Amniotic stem cell (primary cell): ENCODE measurements around the gene ZXDB.
"Not testable (repeated sequence)": the region's sequence is repeated elsewhere in the genome, so short reads cannot be mapped to it uniquely, and the experiment has no call there.

Source experiments
- DNase-seq: peaks from one replicate; lab custom pipeline; 2025; lab: John Stamatoyannopoulos, UW

ZXDB gene

DNA sequence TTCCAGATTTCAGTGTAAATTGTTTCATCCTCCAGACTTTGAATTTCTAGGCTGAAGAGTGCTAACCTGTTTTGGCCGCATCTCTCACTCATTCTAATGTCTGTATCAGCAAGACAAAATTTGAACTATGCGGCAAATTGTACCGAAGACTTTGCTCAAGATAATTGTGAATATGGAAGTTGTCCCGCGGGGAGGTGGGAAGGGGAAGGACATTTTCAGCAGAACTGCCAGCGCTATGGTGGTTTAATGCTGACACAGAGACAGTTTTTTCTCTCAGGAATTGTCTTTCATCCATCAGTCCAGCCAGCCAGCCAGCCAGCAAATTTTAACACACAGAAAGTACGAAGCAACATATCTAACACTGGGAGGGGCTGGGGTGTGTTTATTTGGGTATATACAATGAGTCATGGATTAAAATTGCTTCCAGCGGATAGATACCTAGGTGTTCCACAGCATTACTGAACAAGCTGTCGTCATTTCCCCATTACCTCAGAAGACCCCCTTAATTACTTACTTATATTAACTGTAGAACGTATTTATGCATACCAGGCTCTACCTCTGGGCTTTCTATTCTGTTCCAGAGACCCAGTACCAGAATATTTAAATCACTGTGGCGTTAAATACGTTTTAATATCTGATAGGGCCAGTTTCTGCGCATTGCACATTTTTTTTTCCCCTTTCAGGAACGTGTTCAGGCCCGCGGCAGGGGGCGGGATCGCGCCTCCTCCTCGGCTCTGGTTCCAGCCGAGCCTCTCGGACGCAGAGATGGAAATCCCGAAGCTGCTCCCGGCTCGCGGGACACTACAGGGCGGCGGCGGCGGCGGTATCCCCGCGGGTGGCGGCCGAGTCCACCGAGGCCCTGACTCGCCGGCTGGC lies at the start of gene ZXDB:
Gene ZXDB (plus strand): TSS at position 728 of the 876 bp plus-strand sequence. CDS start 38 bp downstream, at position 766.
- DNase-seq = not testable (repeated sequence)

DNA sequence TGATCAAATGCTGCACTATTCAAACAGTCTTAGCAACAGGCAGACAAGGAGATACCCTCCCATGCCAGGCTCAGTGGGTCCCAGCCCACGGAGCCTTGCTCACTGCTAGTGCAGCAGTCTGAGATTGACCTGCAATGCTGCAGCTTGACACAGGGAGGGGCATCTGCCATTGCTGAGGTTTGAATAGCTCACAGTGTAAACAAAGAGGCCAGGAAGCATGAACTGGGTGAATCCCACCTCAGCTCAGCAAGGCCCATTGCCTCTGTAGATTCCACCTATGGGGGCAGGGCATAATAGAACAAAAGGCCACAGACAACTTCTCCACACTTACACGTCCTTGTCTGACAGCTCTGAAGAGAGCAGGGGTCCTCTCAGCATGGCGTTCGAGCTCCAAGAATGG lies 26.6 kb upstream of the ZXDB start:
- no peak for DNase-seq

DNA sequence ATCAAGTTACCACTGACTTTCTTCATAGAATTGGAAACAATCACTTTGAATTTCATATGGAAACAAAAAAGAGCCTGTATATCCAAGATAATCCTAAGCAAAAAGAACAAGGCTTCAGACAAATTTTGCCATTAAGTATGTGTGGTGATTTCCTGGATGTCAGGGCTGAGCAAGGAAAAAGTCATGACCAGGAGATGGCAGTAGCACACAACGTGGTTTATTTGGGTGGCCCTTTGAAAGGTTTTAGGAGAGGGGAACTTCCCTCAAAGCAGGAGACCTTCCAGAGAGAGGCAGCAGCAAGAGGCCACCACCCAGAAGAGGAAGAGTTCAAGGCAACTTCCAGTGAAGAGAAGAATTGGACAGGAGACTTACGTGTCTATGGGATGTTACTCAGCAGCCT lies 18.1 kb upstream of the ZXDB start:
- DNase-seq = no peak

DNA sequence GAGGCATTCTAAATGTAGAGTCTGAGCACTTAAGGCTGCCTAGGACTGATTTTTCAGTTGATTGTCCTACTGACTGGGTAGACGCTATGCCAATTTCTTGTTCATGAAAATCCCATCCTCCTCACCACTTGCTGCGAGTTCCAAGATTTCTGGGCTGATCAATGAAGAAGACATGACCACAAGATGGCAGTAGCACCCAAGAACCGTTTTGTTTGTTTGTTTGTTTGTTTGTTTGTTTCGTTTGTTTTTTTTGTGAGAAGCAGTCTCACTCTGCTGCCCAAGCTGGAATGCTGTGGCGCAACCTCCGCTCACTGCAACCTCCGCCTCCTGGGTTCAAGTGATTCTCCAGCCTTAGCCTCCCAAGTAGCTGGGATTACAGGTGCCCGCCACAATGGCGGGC lies 8.9 kb upstream of the ZXDB start:
- not testable (repeated sequence) for DNase-seq

DNA sequence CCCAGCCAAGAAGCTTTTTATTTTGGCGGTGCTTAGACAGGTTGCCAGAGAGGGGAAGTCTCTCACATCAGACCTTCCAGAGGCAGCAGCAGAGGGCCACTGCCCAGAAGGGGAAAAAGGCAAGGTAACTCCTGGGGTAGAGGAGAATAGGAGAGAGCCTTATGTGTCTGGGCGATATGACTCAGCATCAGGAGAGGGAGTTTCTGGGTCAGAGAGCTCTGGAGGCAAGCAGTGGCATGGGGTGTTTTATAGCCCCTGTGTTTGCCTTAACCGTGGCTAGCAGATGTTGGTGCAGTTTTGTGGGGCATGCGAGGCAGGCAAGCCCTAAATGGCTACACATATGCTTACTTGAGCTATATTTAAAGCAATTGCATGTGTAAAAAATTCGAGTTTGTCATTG lies 8.3 kb upstream of the ZXDB start:
- DNase-seq = no peak

DNA sequence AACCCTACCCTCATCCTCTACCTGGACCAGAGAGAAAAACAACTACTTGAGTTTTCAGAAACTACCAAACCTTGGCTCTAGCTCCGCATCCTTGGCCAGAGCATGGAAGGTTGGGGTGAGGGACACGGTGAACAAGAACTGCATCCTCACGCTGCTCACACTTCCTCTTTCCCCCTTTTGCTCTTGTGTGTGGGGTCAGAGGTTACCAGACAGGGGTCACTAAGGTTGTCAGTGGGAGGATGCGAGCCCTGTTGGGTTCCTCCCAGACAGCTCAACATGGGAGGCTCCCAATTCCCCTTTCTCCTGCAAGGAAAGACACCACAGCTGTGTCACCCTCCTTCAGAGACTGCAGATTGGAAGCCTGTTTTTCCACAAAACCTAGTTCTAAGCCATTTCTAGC lies 5.5 kb upstream of the ZXDB start:
- DNase-seq = no peak

DNA sequence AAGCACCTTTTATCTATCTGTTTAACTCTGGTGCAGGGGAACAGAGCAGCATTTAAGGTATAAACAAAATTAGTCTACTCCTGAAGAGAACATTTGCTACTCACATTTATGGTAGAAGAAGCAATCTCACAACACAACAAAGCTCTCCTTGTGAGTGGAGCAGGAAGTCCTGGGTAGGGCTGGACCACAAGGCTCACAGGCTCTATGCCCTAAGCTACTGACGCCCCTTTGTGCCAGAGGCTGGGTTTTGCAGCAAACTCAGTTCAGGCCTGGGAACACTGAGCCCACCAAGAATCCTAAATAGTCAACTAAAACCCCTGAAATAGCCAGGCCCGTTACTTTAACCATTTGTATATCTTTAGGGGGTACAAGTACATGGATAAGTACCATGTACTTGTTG lies 4.7 kb upstream of the ZXDB start:
- DNase-seq = no peak

DNA sequence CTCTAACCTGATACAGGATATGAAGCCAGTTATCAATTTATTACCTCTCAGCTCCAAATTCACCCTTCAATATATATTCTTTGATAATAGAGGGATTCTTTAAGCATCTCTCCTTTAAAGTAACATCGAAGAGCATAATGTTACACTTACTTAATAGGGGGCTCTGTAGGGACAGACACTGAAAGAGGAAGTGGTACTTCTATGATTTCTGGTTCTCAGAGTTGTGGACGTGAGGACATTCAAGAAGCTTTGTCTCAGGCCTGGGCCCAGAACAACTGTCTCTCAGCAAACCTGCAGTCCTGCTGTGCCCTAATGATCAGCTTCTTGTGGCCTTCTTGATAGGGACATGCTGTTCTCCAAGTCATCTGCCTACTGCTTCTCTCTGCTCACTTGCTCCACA lies 4.2 kb upstream of the ZXDB start:
- no peak for DNase-seq

DNA sequence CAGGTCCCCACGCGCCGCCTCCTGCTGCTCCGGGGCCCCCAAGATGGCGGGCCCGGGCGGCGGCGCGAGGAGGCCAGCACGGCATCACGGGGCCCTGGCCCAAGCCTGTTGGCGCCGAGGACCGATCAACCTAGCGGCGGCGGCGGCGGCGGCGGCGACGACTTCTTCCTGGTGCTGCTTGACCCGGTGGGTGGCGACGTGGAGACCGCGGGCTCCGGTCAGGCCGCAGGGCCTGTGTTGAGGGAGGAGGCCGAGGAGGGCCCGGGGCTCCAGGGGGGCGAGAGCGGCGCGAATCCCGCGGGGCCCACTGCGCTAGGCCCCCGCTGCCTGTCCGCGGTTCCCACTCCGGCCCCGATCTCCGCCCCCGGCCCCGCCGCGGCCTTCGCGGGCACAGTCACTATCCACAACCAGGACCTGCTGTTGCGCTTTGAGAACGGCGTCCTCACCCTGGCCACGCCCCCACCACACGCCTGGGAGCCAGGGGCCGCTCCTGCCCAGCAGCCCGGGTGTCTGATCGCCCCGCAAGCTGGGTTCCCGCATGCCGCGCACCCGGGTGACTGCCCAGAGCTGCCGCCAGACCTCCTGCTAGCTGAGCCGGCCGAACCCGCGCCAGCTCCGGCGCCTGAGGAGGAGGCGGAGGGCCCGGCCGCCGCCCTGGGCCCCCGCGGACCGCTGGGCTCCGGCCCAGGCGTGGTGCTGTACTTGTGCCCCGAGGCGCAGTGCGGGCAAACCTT lies 516 bp downstream of the ZXDB start:
- not testable (repeated sequence) for DNase-seq

DNA sequence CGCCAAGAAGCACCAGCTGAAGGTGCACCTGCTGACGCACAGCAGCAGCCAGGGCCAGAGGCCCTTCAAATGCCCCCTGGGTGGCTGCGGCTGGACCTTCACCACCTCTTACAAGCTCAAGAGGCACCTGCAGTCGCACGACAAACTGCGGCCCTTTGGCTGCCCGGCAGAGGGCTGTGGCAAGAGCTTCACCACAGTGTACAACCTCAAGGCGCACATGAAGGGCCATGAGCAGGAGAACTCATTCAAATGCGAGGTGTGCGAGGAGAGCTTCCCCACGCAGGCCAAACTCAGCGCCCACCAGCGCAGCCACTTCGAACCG lies 1.0 kb downstream of the ZXDB start:
- DNase-seq = not testable (repeated sequence)

DNA sequence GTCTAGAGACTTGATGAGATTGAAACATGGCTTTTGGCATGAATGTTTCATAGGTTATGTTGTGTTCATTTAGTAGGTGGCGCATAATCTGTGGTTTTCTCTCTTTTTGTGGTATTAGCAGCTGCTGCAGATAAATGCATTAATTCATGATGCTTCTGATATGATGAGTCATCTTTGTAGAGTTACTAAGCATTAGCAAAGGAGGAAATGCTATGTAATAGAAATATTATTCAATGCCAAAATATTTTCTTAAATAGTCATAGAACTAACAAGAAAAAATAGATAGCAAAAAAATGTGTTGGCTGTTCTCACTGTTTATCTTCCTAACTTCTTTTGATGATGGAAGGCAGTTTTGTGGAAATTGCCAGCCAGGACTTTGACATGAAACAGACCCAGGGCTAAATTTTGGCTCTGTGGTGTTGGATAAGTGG lies 3.6 kb downstream of the ZXDB start:
- DNase-seq = peak; percentile 9

DNA sequence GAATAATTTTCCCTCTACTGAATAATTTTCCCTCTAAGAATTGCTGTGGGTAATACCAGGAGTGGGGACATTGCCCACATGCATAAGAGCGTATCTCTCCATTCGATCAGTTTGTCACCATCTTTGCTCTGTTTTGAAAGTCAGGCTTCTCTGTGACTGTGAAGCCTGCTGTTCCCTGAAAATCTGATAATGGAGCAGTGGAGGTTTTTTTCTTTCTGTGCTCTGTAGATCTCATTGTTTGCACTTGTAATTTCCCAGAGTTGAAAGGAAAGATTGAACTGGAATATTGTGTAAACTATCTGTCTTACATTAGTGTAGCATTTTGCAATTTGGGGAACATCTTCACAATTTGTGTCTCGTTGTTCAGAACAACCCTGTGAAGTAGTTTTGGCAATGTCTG lies 4.3 kb downstream of the ZXDB start:
- DNase-seq = no peak

DNA sequence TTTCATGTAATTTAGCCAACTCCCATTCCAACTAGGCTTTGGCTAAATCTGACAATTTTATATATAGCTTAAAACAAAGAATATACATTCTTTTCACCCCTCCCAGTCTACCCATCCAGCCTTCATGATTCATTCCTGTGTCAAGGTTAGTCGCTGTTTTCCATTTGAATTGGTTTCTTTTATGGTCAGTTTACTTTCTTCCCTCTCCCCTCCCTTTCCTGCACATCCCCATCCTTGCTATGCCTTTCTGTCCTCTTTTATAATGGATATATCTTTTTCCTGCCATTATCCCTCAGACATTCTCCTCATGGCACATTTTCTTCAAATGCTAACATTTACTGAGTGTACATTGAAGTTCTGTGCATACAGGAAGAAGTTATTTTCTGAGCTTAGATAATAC lies 4.7 kb downstream of the ZXDB start:
- DNase-seq = no peak

DNA sequence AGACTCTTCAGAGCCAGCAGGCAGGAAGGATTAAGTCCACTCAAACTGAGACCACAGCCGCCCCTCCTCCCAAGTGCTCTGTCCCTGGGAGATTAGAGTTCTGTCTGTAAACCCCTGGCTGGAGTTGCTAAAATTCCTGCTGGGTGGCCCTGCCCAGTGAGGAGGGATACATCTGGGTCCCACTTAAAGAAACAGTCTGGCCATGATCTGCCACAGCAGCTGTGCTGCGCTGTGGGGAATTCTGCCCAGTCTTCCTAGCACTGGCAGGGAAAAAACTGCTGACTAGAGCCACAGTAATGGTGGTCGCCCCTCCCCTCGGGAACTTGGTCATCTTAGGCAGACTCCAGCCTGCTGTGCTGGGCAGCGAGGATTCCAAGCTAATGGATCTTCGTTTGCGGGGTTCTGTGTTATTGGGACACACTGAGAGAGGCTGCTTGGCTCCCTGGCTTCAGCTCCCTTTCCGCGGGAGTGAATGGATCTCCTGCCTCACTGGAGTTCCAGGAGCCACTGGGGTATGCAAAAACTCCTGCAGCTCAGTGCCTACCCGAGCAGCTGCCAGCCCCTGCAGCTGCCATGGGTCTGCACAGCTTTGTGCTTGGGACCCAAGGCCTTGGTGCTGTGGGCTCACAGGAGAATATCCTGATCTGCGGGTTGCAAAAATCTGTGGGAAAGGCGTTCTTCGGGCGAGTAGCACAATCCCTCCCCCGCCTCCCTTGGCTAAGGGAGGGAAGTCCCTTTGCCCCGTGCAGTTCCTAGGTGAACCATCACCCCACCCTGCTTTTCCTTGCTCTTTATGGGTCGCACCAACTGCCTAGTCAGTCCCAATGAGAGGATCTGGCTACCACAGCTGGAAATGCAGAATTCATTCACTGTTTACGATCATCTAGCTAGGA lies 15.7 kb downstream of the ZXDB start:
- DNase-seq = no peak

DNA sequence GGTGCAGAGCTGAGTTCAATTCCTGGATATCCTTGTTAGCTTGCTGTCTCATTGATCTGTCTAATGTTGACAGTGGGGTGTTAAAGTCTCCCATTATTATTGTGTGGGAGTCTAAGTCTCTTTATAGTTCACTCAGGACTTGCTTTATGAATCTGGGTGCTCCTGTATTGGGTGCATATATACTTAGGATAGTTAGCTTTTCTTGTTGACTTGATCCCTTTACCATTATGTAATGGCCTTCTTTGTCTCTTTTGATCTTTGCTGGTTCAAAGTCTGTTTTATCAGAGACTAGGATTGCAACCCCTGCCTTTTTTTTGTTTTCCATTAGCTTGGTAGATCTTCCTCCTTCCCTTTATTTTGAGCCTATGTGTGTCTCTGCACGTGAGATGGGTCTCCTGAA lies 21.5 kb downstream of the ZXDB start:
- DNase-seq = not testable (repeated sequence)

DNA sequence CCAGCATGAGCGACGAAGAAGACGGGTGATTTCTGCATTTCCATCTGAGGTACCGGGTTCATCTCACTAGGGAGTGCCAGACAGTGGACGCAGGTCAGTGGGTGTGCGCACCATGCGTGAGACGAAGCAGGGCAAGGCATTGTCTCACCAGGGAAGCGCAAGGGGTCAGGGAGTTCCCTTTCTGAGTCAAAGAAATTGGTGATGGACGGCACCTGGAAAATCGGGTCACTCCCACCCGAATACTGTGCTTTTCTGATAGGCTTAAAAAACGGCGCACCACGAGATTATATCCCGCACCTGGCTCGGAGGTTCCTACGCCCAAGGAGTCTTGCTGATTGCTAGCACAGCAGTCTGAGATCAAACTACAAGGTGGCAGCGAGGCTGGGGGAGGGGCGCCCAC lies 37.6 kb downstream of the ZXDB start:
- DNase-seq = not testable (repeated sequence)

DNA sequence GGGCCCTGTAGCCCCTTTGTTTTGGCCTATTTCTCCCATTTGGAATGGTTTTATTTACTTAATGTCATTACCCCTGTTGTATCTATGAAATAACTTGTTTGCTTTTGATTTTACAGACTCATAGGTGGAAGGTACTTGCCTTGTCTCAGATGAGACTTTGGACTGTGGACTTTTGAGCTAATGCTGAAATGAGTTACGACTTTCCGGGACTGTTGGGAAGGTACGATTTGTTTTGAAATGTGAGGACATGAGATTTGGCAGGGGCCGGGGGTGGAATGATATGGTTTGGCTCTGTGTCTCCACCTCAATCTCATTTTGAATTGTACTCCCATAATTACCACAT lies 48.8 kb downstream of the ZXDB start:
- no peak for DNase-seq

DNA sequence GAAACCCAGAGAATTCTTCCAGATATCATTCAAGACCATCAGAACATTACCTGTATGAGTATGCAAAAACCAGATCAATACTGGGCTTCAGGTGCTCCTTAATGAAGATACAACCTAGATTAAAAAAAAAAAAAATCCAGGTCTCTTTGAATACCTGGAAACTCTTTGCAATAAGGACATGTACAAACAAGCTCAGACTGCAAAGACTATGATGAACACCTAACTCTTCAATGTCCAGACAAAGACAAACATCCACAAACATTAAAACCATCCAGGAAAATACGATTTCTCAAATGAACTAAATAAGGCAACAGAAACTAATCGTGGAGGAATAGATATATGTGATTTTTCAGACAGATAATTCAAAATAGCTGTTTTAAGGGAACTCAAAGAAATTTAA lies 49.5 kb downstream of the ZXDB start:
- DNase-seq = no peak

DNA sequence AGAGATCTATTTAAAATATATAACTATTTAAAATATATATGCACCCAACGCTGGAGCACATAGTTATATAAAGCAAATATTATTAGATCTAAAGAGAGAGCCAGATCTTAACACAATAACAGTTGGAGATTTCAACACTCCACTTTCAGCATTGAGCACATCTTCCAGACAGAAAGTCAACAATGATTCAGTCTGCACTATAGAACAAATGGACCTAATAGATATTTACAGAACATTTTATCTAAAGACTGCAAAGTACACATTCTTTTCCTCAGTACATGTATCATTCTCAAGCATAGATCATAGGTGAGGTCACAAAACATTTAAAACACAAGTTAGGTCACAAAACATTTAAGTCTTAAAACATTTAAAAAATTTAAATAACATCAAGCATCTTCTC lies 51.9 kb downstream of the ZXDB start:
- no peak for DNase-seq

DNA sequence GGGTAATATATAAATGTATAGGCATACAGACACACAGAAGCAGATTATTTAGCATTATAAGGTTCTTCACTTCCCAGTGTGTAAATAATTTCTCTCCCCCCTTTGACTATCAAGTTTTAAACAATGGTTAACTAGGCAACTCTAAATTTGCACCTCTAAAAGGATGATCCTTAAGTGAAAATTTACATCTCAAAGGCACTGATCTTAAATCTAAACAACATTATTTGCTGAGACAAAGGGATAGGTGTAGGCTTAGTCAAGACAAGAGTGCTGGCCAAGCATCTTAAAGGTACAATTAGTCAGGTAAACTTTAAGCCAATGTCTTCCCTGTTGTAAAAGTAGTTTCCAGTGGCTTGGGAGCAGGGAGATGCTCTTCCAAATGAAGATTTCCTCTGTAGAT lies 55.2 kb downstream of the ZXDB start:
- no peak for DNase-seq
